Measurements from ENCODE around the gene NKX3-2. TPM values are rescaled to one million over a fixed set of nuclear protein-coding genes. Genes with fewer than 3 reads are reported as not detected.

The NKX3-2 gene
- total RNA-seq, 1 experiment from 2014 or later, result 1.4 TPM

GRCh38 chr4:13548059-13548983, 4.0 kb upstream of the NKX3-2 start:
- peak overlapping the region; percentile 96 for H3K4me2 ChIP-seq (ENCODE audit: low read length)

GRCh38 chr4:13547485-13548041, 3.3 kb upstream of the NKX3-2 start:
- RAD21 ChIA-PET (ENCODE audit: low non-redundant PET in 1 of 2, low total read pairs in 2 of 2, uncharacterized antibody in 2 of 2, unreplicated experiment in 2 of 2), result interaction anchor here (0.6 to 1.6 kb wide), 3 partner anchors 107 to 695 kb away, joined by 3 to 5 read pairs (median 5); no protein-coding TSS in a partner anchor
- Histone ChIP-seq H3K79me2 (ENCODE audit: insufficient read depth, low read length) (no peaks in the 10 kb centered on the region), H3K4me2 (ENCODE audit: low read length) (peak overlapping the region; percentile 96), H4K20me1 (ENCODE audit: insufficient read depth) (no peaks in the 10 kb centered on the region), H3K27ac (ENCODE audit: low read depth, low read length) (peak overlapping the region; percentile 17; the same call in 1 of the 2 replicates), H3K9ac (ENCODE audit: low read length) (peak overlapping the region; percentile 38), H3K9me3 (ENCODE audit: control insufficient read depth in 1 of 2, insufficient read depth in 1 of 2, low read depth in 1 of 2, low read length in 2 of 2) (no peaks in the 10 kb centered on the region), H3K27me3 (ENCODE audit: insufficient read depth, low read length) (no peaks in the 10 kb centered on the region), H3K4me1 (ENCODE audit: control insufficient read depth in 1 of 2, insufficient read depth in 2 of 2, low read length in 2 of 2) (peaks cover 10 to 33% of the 10 kb centered on the region in 2 experiments), H3K9me2 (ENCODE audit: insufficient read depth) (no peaks in the 10 kb centered on the region), H2AFZ (ENCODE audit: low read depth, low read length, poor library complexity, severe bottlenecking) (peak overlapping the region; percentile 45), H3K4me3 (replicated peaks in 1 of 2; ENCODE audit: low read depth in 1 of 2, low read length in 2 of 2) (peak overlapping the region; percentile 43 to 59), H3K36me3 (ENCODE audit: control insufficient read depth in 1 of 2, insufficient read depth in 2 of 2, low read length in 2 of 2) (no peaks in the 10 kb centered on the region)
- DNase-seq (ENCODE audit: low read depth, low spot score) (no peak), ATAC-seq (peak; percentile 11; the same call in 1 of the 2 replicates)
- no TSS peak for BruUV-seq (replicated peaks)
- CTCF ChIA-PET, result interaction anchor here (0.6 to 1.7 kb wide), 2 partner anchors 143 to 694 kb away, joined by 3 to 10 read pairs; no protein-coding TSS in a partner anchor
- POLR2A ChIA-PET, result no interaction called here
- intact Hi-C loops (cut with micrococcal nuclease), result loop anchor here (1.0 to 10.0 kb wide), 3 partner anchors 143 to 703 kb away; no protein-coding TSS in a partner anchor
- TF ChIP-seq RAD21 (IDR thresholded peaks at IDR 0.05; ENCODE audit: low read depth) (no peak), YY1 (IDR thresholded peaks at IDR 0.05; ENCODE audit: extremely low read depth, insufficient replicate concordance, low read depth, low read length) (no peak), ZNF274 (IDR thresholded peaks at IDR 0.05; ENCODE audit: low read depth, low read length) (no peak), FOSL1 (IDR thresholded peaks at IDR 0.05; ENCODE audit: low read depth) (no peak), POLR2A (IDR thresholded peaks at IDR 0.05; ENCODE audit: borderline replicate concordance, extremely low read depth, insufficient read depth, insufficient read length) (no peak), TCF7L2 (IDR thresholded peaks at IDR 0.05; ENCODE audit: borderline replicate concordance, extremely low read depth, insufficient read depth, insufficient read length) (no peak), ZFX (IDR thresholded peaks at IDR 0.05) (no peak), SIN3A (IDR thresholded peaks at IDR 0.05; ENCODE audit: low read depth) (no peak)

More at GRCh38 chr4:13548059-13548983, 4.0 kb upstream of the NKX3-2 start:
- Histone ChIP-seq H3K9me2 (ENCODE audit: insufficient read depth) (no peaks in the 10 kb centered on the region), H4K20me1 (ENCODE audit: insufficient read depth) (no peaks in the 10 kb centered on the region), H3K4me1 (ENCODE audit: control insufficient read depth in 1 of 2, insufficient read depth in 2 of 2, low read length in 2 of 2) (peaks cover 10 to 33% of the 10 kb centered on the region in 2 experiments), H3K4me3 (replicated peaks in 1 of 2; ENCODE audit: low read depth in 1 of 2, low read length in 2 of 2) (peak overlapping the region; percentile 43 to 59), H2AFZ (ENCODE audit: low read depth, low read length, poor library complexity, severe bottlenecking) (peak overlapping the region; percentile 76), H3K9ac (ENCODE audit: low read length) (peak overlapping the region; percentile 38), H3K27me3 (ENCODE audit: insufficient read depth, low read length) (no peaks in the 10 kb centered on the region), H3K79me2 (ENCODE audit: insufficient read depth, low read length) (no peaks in the 10 kb centered on the region), H3K36me3 (ENCODE audit: control insufficient read depth in 1 of 2, insufficient read depth in 2 of 2, low read length in 2 of 2) (no peaks in the 10 kb centered on the region), H3K9me3 (ENCODE audit: control insufficient read depth in 1 of 2, insufficient read depth in 1 of 2, low read depth in 1 of 2, low read length in 2 of 2) (no peaks in the 10 kb centered on the region), H3K27ac (ENCODE audit: low read depth, low read length) (no peak overlapping the region)
- TF ChIP-seq RAD21 (IDR thresholded peaks at IDR 0.05; ENCODE audit: low read depth), result no peak
- TF ChIP-seq MAX (IDR thresholded peaks at IDR 0.05), result peak; percentile 23; the same call in 1 of the 2 replicates
- ChIA-PET CTCF (interaction anchor here (0.6 to 1.7 kb wide), 3 partner anchors 143 to 703 kb away, joined by 3 to 10 read pairs (median 4); no protein-coding TSS in a partner anchor), POLR2A (no interaction called here), RAD21 (ENCODE audit: low non-redundant PET in 1 of 2, low total read pairs in 2 of 2, uncharacterized antibody in 2 of 2, unreplicated experiment in 2 of 2) (interaction anchor here (0.6 to 1.6 kb wide), 3 partner anchors 106 to 696 kb away, joined by 3 to 5 read pairs (median 5); no protein-coding TSS in a partner anchor)
- ATAC-seq (peak; percentile 8; the same call in 1 of the 2 replicates), DNase-seq (ENCODE audit: low read depth, low spot score) (no peak)
- intact Hi-C loops (cut with micrococcal nuclease), result loop anchor here (1.0 to 10.0 kb wide), 3 partner anchors 144 to 704 kb away; no protein-coding TSS in a partner anchor
- no TSS peak for BruUV-seq (replicated peaks)
